Stimulated activated CD4-positive, alpha-beta T cell treated with anti-CD3 and anti-CD28 coated beads, Interleukin-12 subunit alpha, Interleukin-12 subunit beta, amount 100 ng/mL, for 4 hours (primary cell): Measurements from ENCODE around the gene LGI1.

Source experiments
- DNase-seq: peaks from one replicate; pipeline ENCODE4 v3.0.0-alpha.2; 2020

Gene LGI1

DNA sequence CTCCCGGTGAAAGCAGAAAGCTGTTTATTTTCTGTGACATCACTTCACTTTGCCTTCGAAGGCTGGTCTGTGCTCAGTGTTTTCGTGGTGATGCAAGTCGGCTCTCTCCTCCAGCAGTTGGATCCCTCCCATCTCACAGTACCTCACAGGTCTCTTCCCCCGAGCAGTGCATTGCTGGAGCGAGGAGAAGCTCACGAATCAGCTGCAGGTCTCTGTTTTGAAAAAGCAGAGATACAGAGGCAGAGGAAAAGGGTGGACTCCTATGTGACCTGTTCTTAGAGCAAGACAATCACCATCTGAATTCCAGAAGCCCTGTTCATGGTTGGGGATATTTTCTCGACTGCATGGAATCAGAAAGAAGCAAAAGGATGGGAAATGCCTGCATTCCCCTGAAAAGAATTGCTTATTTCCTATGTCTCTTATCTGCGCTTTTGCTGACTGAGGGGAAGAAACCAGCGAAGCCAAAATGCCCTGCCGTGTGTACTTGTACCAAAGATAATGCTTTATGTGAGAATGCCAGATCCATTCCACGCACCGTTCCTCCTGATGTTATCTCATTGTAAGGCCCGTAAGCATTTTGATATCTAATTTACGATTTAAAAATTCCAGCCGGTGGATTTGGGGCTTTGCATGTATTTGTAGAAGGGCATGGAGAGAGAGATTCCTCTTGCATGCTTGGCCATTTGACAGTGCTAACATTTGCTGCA lies at the start of gene LGI1:
Gene LGI1, plus strand, starts transcription at position 136 of the 707 bp plus-strand sequence. Its CDS starts 209 bp downstream, at position 345.
- no peak for DNase-seq

DNA sequence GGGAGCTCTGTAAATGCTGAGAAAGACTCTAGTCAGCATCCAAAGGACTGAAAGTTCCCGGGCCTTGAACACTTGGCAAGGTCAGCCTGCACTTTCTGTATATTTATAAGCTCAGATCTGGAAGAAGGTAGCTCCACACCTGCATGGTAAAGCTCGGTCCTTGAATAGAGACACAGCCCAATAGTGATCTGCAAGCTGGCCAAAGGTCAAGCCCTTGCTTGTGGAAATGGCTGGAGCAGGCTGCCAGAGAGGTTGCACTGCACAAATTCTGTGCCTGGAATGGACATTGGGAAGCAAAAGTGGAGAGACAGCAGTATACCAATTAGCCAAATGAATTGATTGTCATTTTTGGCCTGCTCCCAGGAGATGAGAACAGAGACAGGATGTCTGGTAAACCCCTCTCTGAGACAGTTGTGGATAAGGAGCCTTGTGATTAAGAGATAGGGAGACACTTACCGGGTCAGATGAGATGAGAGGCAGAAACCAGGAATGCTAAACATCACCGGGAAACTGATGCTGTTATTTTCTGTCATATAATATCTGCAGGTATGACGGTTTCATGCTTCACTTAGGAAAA lies 47.3 kb upstream of the LGI1 start:
- no peak for DNase-seq

DNA sequence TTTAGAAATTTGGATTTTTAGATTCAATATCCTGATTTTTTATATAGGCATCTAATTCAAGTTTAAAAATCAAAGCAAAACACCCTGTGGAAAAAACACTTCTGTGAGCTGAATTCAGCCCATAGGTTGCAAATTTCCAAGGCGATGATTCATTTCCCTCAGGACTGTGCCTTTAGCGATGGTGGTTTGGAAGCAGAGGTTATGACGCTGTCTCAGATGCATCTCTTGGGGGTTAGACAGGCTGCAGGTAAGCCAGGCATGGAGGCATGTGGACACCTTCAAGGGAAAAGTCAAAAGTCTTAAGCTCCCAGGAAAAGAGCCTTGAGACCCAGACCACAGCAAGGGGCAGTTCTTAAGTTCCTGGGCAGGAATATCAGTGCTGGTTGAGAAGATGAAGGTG lies 45.8 kb upstream of the LGI1 start:
- DNase-seq: no peak

DNA sequence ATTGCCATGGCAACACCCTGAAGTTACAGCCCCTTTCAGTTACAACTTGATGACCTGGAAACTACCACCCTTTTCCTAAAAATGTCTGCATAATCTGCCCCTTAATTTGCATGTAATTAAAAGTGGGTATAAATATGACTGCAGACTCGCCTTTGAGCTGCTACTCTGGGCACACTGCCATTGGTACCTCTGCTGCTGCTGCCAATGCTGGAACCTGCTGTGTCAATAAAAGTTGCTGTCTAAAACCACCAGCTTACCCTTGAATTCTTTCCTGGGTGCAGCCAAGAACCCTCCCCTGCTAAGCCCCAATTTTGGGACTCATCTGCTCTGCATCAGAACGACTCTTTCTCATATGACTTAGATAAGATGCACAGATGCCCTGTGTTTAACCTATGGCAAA lies 45.1 kb upstream of the LGI1 start:
- DNase-seq: no peak

DNA sequence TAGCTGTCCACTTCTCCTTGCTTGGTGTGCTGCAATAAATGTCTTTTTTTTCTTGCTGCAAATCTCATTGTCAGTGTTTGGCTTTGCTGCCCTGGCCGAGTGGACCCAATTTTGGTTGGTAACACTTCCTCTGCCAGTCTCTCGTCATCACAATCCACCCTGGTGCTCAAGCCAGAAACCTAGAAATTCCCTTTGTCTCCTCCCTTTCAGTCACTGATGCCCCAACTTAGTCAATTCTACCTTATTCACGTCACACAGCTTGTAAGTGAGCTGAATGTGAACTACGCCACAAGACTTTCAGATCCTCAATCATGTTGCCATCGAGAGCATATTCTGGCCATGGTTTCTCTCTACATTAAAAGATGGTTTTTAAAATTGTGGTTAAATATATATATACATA lies 42.4 kb upstream of the LGI1 start:
- no peak for DNase-seq

DNA sequence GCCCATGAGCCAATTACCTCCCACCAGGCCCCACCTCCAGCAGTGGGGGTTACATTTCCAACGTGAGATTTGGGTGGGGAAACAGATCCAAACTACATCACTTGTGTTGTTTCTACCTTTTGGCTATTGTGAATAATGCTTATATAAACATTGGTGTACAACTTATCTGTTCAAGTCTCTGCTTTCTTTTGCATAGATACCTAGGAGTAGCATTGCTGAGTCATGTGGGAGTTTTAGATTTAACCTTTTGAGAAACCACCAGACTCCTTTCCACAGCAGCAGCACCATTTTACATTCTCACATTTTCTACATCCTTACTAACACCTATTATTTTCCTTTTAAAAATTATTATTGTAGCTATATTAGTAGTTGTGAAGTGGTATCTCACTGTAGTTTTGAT lies 41.0 kb upstream of the LGI1 start:
- DNase-seq: no peak

DNA sequence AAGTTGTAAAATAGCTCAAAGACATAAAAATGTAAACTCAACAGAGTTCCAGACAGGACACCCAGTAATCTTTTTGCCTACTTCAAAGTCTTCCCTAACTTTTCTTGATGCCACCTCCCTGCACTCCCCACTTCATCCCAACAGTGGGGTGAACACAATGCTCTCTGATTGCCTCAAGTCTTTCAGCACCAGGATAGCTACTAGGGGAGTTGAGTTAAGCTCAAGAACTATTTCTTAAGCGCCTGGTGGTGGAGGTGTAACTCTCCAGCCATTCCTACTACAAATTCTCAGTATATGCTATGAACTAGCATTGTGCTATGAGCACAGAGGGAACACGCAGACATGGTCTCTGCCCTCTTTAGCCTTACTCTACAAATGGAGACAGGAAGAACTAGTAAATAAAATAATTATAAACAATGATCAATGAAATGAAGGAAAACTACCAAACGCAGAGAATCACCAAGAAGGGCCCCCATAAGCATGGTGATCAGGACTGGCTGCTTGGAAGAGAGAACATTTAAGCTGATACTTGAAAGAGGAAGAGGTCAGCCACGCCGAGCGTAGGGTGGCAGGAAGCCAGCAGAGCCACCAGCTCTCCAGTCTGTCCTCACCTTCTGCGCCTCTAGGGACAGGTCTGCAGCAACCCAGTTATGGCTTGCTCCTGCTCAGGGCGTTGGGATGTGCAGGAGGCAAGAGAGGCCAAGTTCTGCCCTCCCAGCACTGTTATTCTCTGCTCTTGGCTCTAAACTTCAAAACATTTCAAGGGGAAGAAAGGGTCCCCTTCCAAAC lies 38.6 kb upstream of the LGI1 start:
- DNase-seq: no peak

DNA sequence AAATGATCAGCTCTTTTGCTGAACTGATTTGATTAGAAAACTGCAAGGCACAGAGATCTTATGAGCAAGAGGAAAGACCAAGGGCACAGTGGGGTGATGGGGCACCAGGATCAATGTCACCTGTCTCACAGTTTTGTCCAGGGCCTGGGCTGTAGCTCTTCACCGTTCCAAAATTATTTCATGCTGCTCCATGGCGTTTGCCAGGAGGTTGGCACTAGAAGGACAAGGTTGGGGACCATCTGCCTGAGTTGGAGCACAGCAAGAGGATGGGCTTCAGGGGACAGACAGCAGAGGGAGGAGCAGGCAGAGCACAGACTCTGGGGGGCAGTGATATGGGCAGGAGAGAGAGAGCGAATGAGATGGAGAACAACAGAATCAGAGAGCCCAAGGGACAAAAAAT lies 37.8 kb upstream of the LGI1 start:
- DNase-seq: no peak

DNA sequence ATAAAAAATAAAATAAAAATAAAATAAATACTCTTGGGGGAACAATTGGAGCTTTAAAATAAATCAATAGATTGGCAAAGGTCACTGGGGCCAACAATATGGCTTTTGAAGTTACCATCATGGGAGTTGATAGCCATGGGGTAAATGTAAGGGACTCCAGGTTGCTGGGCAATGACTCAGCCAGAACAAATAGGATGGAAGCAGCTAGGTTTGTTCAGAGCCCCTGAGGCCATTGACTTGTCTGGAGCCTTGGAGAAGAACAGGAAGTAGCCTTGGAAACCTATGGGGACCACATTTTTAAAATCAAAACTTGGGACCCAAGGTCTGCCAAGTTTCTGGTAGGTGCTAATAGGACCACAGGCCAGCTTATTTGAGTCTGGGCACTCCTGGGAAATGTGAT lies 35.2 kb upstream of the LGI1 start:
- DNase-seq: no peak

DNA sequence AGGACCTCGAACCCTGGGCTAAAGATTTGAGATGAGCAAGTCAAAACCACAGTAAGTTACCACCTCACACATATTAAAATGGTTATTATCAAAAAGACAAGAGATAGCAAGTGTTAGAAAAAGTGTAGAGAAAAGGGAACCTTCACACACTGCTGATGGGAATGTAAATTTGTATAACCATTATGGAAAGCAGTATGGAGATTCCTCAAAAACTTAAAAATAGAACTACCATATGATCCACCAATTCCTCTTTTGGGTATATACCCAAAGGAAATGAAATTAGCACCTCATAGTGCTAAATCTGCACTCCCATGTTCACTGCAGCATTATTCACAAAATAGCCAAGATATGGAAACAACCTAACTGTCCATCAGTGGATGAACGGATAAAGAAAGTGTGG lies 34.6 kb upstream of the LGI1 start:
- DNase-seq: no peak

DNA sequence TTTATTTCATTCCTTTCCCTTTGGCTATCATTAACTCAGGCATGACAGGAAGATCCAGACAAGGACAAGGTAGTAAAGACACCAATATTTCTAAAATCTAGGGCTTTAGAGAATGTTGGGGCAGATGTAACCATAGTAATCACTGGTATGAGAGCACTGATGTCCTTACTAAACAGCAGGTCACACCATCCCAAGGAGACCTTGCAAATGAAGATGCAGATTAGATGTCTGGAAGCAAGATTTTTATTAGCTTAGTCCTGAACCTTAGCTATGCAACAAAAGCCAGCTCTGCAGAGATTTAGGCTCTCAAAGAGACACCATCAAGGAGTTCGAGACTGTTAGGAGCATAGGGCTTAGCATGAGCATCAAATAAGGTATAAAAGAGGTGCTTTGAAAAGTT lies 31.7 kb upstream of the LGI1 start:
- DNase-seq: no peak

DNA sequence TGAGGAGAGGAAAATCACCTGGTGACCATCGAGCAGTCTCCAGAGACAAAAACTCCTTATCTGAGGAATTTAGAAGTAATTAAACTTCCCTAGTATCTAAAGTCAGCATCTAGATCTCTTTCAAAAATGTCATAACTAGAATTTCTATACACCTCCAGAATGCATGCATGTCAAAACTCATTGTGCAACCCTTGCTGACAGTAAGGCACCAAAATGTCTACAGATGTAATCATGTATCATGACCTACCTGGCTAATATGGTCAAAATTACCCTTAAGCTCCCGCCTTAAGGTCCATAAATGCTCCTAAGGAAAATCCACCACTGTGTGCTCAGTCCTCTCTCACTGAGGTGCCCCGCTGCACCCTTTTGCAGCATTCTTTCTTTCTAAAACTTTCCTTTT lies 16.4 kb upstream of the LGI1 start:
- no peak for DNase-seq

DNA sequence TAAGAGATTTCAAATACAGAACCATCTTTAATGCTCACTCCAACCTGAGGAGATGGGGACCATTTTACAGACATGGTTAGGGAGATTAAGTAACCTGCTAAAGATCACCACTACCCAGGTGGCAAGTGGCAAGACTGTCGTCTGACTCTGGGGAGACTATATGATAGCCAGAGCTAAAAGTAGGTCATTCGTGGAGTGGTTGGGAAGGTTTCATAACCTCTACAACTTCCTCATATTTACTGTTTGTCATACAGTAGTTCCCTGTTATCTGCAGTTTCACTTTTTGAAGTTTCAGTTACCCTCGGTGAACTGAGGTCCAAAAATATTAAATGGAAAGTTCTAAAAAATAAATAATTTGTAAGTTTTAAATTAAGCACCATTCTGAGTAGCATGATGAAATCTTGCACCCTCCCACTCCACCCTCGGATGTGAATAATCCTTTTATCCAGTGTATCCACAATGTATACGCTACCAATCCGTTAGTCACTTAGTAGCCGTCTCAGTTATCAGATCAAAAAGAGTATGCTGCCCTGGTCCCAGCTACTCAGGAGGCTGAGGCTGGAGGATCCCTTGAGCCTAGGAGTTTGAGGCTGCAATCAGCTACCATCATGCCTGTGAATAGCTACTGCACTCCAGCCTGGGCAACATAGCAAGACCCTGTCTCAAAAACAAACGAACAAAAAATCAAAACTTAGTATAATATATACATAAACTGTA lies 14.9 kb upstream of the LGI1 start:
- DNase-seq: no peak

DNA sequence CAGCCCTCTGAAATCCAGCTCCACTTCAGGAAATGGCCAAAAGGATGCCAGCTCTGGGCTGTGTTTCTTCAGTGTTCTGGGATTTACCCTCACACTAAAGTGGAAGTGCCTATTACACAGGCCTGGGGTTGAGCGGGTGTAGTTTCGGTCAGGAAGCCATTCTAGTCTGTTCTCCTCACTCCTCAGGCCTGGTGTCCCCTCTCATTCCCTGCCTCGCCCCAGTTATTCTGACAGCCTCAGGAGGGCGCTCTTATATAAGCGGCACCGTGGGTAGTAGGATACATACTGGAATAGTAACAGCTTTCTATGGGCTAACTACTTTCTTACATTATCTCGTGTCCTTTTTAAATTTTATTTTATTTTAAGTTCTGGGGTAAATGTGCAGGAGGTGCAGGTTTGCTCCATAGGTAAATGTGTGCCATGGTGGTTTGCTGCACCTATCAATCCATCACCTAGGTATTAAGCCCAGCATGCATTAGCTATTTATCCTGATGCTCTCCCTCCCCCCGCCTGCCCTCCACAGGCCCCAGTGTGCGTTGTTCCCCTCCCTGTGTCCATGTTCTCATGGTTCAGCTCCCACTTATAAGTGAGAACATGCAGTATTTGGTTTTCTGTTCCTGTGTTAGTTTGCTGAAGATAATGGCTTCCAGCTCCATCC lies 12.2 kb upstream of the LGI1 start:
- no peak for DNase-seq

DNA sequence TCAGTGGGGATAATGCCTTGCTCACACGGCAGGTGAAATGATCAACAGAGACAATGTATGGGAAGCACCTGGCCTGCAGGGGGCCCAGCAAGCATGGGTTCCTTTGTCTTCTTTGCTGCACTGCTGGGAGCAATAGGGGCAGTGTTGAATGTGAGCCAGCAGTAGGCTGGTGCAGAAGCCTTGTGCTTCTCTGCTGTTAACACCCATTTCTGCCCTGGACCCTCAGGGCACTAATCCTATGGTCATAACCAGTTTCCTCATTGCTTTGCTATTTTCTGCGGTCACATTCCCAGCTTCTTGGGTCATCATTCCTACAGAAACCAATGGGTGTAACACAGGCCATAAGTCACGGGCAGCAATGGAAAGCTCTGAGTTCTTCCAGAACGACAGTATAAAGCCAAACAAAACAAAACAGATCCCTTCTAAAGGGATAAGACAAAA lies 10.9 kb upstream of the LGI1 start:
- no peak for DNase-seq

DNA sequence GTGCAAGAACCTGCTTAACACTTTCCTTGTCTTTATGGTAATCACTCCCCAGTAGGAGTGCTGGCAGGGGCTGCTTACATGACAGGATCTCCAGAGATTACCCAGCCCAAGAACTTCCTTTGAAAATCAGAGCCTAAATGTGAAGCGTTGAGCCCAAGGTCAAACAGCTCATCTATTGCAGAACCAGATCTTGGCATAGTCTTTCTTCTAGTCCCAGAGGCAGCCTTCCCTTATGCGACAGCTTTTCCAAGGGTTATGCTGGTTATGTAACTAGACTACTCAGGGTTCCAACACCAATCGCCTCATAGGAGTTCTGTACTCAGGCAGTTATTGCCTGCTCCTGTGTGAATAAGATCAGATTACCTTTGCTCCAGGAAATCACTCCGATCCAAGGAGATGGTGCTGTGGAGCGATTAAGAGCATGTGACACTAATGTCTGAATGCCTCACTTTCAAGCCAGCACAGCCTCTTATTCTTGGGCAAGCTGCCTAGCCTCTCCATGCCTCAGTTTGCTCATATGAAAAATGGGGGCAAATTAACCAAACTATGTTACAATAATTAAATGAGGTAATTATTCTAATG lies 8.4 kb upstream of the LGI1 start:
- DNase-seq: no peak

DNA sequence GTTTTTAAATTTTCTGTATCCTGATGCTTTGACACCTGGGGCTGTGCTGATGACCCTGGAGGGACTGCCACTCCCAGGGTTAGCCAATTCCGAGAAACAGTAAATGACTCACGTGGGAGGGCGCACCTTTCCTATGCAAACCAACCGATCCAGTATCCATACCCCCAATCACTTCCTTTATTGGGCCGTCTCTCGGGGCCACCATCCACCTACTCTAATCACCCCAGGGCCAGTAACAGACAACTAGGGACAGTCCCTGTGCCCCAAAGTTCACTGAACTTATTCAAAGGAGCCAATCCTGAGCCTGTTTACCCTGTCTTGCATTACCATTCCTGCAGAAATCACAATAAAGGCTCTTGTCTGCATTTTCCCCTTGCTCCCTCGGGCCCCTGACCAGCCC lies 6.6 kb upstream of the LGI1 start:
- DNase-seq: no peak

DNA sequence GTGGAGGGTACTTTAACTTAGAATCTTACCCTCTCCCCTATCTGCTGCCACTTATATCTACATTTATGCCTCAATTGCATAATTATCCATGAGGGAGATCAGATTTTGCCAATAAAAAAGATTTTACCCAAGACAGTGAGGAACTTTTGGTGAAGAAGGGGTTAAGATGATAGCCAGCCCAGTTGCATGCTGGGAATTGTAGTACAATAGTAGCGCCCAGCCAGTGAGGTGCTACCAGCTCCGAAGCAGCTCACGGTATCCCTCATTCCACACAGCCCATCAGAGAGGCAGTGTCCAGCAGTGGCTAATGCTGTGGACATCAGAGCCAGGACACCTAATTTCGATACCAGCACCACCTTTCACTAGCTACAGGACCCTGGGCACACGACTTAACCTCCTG lies 5.9 kb upstream of the LGI1 start:
- no peak for DNase-seq

DNA sequence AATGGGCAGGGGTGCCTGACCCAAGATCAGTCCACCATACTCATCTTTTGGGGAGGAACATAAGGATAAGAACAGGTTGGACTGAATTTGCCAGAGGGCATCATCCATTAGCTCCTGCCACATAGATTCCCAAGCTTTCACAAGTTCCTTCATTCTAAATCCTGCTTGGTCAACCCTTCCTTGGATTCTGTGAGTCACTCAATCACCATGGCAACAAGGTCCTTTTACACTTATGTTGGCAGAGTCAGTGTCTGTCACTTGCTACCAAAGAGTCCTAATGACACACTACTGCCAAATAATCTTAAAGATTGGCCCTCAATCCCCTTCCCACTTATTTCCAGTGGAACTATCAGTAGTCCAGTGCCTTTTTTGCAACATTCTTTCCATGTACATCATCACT lies 5.0 kb upstream of the LGI1 start:
- DNase-seq: no peak

DNA sequence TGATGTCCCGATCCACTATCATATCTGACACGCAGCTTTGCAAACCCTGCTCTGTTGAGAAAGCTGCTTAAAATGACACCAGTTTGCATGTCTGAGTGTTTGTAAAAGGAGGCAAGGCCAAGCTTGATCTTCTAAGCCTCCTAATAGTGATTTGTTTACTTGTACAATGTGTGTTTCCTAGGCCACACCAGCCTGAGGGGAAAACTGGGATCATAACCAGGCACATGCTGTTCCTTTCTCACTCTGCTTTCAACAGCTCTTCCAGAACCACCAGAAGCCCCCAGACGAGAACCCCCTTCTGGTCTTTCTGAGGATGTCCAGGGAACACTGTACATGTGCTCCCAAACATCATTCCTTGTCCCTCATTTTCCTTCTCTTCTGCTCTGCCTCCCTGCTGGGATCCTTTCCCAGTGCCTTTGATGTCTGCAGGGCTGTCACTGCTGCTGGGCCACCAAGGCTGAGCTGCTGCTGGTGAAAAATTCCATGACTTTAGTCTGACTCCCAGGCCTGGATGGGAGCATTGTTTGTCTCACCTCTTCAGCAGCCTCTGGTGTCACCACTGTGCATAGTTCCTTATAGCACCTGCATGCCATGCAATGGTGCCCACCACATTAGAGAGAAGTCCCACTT lies 4.0 kb upstream of the LGI1 start:
- DNase-seq: no peak

DNA sequence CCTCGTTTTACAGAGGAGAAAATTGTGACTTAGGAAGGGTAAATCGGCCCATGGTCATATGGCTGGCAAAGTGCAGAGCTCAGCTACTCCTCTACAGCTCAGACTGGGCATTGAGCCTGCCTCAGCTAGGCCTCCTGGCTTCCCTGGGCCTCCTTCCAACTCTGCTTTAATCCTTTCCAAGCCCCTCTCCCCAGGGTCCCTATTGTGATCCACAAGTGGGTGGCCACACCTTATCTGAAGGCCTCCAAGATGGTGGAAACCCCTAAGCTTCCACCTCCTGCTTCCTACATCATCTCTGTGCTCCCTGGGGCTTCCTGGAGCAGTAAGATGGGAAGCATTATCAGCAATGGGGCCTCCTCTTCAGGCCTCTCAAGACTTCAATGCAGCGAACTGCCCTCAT lies 3.0 kb upstream of the LGI1 start:
- DNase-seq: no peak

DNA sequence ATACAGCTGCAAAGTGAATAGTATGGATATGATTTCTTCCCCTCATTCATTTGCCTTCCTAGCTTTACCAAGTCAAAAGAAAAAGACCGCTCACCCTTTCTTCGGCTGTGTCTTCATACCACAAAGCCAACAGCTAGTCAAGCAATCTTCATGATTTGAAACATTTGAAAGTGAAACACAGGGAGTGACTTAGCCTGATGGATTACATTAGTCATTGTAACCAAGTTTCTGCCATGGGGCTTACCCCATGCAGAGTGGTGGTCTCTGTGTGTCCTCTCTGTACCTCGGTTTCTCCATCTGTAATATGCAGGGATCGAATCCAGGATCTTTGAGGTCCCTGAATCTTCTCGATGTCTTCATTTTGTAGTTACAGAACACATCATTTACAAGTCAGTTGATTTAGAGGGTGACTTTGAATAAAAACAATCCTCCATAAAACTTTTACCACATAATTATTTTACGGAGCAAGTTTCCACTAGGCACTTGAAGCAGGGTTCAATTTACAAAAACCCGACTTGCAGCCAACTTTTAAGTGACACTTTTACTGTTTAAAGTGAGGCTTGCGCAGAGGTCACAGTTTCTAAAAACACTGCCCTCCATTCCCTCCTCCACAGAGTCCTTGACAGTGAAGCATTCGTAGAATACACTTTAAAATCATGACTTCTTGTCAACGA lies 2.2 kb upstream of the LGI1 start:
- no peak for DNase-seq
